Fibroblast of the aortic adventitia (primary cell): Measurements from ENCODE around the gene ARFGAP1. TPM values are rescaled to one million over a fixed set of nuclear protein-coding genes. Genes with fewer than 3 reads are reported as not detected.

Experiments used
- DNase-seq: peaks from one replicate; pipeline ENCODE4 v3.0.0-alpha.2; 2010; ENCODE audit warnings: low read depth
- H3K4me3 ChIP-seq: 2 replicates; pipeline ENCODE4 v1.5.1; 2011; ENCODE audit warnings: low read depth, mild to moderate bottlenecking, control low read depth, low read length, moderate library complexity
- CTCF ChIP-seq: IDR thresholded peaks from 2 replicates; pipeline ENCODE4 v1.5.1; 2011; ENCODE audit warnings: mild to moderate bottlenecking, low read length, control low read depth, inconsistent platforms; ENCODE audit not compliant: insufficient read depth
- total RNA-seq: library from RNA; depleted of rRNA; stranded (reverse); fragments of >200 nt; gene quantifications from 2 replicates; pipeline ENCODE4 v1.2.3, GENCODE V29; 2012; ENCODE audit warnings: low replicate concordance

ARFGAP1 gene
- total RNA-seq, 1 donor = 45.5 TPM

- H3K4me3 ChIP-seq = no peak overlapping the region
- no peak for TF ChIP-seq CTCF
- no peak for DNase-seq
Measured at GRCh38 chr20:63278661-63279060, 6.0 kb downstream of the ARFGAP1 start.

- H3K4me3 ChIP-seq = no peak overlapping the region
- no peak for DNase-seq
- no peak for TF ChIP-seq CTCF
Measured at GRCh38 chr20:63279931-63280330, 7.3 kb downstream of the ARFGAP1 start.

- TF ChIP-seq CTCF = no peak
- DNase-seq = no peak
- no peak overlapping the region for H3K4me3 ChIP-seq
Measured at GRCh38 chr20:63280371-63280770, 7.8 kb downstream of the ARFGAP1 start.

GRCh38 chr20:63280929-63281545, 8.4 kb downstream of the ARFGAP1 start:
- no peak for DNase-seq
- H3K4me3 ChIP-seq = no peak overlapping the region
- TF ChIP-seq CTCF = peak; percentile 31

- H3K4me3 ChIP-seq = no peak overlapping the region
- TF ChIP-seq CTCF = no peak
- DNase-seq = no peak
Measured at GRCh38 chr20:63281742-63282665, 9.4 kb downstream of the ARFGAP1 start.

- H3K4me3 ChIP-seq = no peak overlapping the region
- no peak for DNase-seq
- TF ChIP-seq CTCF = no peak
Measured at GRCh38 chr20:63282946-63283345, 10.3 kb downstream of the ARFGAP1 start.
